ENCODE measurements around the gene CHAT.

DNA sequence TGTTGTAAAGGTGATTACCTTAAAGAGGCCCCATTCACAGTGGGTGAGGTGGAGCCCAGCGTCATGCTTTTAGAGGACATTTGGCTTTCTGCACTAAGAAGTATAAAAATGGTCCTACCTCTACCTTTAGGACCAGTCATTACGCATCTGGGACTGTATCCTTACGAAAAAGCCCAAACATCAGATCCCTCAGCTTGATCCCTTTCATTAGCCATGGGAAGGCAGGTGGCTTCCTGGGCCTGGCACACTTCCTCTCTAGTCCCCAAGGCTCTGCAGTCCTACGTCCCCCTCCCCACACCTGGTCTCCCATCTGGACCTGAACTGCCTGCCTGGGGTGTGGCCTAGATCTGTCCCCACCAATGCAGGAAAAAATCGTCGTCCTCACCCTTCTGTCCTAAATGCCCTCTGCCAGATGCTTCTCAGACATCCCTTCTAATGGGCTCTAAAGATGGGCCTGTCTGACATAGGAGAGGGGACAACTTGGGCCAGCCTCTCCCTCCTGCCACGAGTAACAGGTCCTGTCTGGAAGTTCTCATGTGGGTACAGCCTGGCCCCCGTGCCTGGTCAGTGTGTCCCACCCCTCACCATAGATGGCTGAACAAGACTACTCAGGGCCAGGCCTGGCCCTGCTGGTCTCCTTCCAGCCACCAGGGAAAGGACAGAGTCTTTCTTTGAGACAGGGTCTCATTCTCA lies 15.5 kb upstream of the CHAT start:
- TF ChIP-seq CTCF (IDR thresholded peaks at IDR 0.05; ENCODE audit: low read depth, low read length, poor library complexity, severe bottlenecking) (no peak), EZH2phosphoT487 (IDR thresholded peaks at IDR 0.05; ENCODE audit: borderline replicate concordance, low read length) (no peak)
